ENCODE results near the gene NLGN1.
"Not testable (repeated sequence)": the region's sequence is repeated elsewhere in the genome, so short reads cannot be mapped to it uniquely, and the experiment has no call there.

Gene NLGN1

DNA sequence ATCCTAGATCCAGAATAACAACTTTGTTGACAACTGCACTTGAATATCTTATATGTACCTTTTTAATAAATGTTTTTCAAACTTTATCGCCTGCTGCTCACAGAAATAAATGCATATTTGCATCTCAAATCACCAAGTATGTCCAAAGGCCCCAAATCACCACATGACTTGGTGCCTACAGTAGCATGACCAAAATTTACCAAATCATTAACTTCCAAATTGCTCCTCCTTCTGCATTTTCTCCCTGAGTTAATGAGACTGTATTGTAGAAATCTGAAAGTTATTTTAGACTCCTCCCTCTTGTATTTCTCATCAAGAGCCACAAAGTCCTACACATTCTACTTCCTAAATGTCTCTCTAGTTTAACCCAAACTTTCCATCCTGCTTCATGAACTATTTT, 826.1 kb downstream of the NLGN1 start:
- DNase-seq (ENCODE audit: low read depth): no peak

DNA sequence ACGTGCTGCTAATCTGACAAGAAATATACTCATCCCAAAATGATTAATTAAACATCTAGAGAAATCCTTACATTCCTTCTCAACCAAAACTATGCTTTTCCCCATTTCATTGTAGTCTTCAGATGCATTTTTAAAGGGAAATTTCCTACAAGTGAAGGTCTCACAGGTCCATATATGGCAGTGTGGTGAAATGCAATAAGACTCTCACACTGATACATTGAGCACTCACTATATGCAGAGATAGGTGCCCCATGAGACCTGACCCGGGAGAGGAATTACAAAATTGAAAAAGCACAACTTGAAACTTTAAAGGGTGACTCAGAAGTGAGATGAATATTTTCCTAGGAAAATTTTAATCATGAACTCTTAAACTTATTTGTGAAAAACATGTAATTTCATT, 832.4 kb downstream of the NLGN1 start:
- peak; percentile 11 for DNase-seq (ENCODE audit: low read depth)

DNA sequence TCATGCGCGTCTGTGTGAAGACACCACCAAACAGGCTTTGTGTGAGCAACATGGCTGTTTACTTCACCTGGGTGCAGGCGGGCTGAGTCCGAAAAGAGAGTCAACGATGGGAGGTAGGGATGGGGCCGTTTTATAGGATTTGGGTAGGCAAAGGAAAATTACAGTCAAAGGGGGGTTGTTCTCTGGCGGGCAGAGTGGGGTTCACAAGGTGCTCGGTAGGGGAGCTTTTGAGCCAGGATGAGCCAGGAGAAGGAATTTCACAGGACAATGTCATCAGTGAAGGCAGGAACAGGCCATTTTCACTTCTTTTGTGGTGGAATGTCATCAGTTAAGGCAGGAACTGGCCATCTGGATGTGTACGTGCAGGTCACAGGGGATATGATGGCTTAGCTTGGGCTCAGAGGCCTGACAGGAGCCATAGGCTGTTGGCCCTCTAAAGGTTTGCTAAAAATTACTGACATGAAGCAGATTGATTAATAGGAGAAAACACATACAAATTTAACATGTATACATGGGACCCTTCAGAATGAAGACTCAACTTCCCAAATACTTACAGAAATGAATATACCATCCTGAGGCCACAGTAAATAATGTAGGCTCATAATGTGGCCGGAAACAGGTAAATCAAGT, 834.6 kb downstream of the NLGN1 start:
- DNase-seq (ENCODE audit: low read depth): not testable (repeated sequence)

GRCh38 chr3:174232658-174233429, 835.3 kb downstream of the NLGN1 start:
- no peak for DNase-seq (ENCODE audit: low read depth)

DNA sequence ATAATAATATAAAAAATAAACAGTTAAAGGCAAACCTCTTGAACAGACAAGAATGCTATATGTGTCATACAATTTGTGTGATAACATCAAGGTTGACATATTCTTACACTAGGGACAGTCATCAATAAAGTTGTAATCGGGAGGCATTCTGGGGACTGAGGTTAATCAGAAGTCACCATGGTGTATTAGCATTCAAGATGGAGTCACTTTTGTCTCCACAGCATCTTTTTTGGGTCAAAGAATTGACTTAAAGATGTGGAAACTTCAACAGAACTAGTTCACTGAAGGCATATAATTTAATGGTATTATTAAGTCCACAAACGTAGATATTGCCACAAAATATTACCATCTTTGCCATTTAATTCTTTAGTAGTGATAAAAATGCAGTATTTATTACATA, 836.0 kb downstream of the NLGN1 start:
- no peak for DNase-seq (ENCODE audit: low read depth)

DNA sequence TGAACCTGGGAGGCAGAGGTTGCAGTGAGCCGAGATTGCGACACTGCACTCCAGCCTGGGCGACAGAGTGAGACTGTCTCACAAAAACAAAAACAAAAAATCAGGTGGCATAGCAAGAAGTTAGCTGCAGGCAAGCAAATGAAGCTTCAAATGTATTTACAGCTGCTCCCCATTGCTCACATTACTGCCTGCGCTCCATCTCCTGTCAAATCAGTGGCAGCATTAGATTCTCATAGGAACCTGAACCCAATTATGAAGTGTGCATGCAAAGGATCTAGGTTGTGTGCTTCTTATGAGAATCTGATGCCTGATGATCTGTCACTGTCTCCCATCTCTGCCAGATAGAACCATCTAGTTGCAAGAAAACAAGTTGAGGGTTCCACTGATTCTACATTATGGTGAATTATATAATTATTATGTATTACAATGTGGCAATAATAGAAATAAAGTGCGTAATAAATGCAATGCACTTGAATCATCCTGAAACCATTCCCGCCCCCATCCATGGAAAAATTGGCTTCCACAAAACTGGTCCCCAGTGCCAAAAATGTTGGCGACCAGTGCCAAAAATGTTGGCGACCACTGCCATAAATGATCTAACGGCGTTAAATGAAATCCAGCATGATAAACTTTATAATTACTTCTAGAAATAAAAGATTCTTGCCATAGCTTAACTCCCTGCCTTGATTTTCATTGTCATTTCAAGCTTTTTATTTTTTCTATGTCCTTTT, 844.9 kb downstream of the NLGN1 start:
- DNase-seq (ENCODE audit: low read depth): no peak

DNA sequence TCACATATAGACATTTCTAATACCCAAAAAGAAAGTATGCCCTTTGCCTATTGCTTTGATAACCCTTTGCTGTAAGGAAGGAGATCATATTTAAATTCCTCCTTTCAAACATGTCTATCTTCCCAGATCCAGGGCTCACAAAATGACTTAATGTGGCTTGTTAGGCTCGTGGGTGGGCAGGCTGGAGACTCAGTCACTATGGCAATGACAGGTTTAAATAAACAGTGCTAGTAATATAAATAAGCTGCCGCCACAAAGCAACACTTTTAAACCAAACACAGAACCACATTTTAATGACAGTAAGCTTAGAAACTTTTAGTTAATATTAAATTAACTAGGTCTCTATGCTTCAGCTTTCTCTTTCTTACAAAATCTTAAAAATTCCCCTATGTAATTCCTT, 845.6 kb downstream of the NLGN1 start:
- no peak for DNase-seq (ENCODE audit: low read depth)

DNA sequence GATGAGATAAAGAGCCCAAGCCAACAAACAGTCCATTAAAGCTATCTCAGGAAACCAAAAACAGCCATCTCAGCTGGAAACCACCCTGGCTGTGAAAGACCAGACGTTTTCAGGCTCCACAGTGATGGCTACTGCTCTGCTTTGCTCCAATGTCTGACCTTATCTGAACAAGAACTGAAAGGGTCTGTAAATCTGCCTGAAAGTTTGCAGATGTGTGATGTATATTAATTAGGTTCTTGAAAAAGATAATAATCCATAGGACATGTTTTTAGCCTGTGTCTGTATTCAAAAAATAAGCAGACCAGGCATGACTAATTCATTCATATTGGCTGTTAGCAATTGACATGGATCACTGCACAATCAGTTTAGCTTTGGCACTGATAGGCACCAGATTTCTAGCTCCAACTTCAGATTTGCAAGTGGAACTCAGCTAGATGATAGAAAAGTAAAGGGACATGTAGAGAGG, 850.2 kb downstream of the NLGN1 start:
- no peak for DNase-seq (ENCODE audit: low read depth)

- DNase-seq (ENCODE audit: low read depth): no peak
Measured at GRCh38 chr3:174251681-174252080, 854.1 kb downstream of the NLGN1 start.

GRCh38 chr3:174253196-174253823, 855.8 kb downstream of the NLGN1 start:
- no peak for DNase-seq (ENCODE audit: low read depth)

- DNase-seq (ENCODE audit: low read depth): no peak
Measured at GRCh38 chr3:174253940-174254339, 856.4 kb downstream of the NLGN1 start.

DNA sequence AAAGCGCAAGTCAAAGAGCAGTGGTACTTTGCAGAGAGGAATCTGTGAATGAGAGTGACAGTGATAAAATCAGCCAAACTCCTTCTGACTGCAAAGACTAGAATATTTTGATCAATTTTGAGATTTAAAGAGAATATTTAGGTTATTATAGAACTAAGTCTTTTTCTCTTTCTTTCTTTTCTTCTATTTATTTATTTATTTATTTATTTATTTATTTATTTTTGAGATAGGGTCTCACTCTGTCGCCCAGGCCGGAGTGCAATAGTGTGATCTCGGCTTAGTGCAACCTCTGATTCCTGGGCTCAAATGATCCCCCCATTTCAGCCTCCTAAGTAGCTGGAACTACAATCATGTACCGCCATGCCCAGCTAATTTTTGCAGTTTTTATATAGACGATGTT, 857.9 kb downstream of the NLGN1 start:
- no peak for DNase-seq (ENCODE audit: low read depth)

GRCh38 chr3:174266476-174266875, 868.9 kb downstream of the NLGN1 start:
- no peak for DNase-seq (ENCODE audit: low read depth)

GRCh38 chr3:174268061-174268460, 870.5 kb downstream of the NLGN1 start:
- DNase-seq (ENCODE audit: low read depth): no peak

DNA sequence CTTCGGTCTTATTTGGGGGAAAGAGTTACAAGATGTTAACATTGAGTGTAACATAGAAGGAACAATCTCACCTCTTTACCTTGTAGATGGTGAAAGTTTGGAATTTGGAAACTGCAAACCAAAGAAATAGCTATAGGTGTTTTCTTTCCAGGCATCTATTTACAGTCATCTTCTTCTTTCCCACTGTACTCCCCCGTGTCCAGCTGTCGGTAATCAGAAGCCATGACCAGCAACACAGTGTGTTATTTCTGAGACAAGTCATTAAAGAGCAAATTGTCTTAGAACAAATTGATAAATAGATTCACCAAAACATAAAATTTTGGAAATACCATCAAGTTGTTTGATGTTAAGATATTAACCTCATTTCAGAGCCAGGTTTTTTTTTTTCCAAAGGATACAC, 871.0 kb downstream of the NLGN1 start:
- DNase-seq (ENCODE audit: low read depth): no peak

DNA sequence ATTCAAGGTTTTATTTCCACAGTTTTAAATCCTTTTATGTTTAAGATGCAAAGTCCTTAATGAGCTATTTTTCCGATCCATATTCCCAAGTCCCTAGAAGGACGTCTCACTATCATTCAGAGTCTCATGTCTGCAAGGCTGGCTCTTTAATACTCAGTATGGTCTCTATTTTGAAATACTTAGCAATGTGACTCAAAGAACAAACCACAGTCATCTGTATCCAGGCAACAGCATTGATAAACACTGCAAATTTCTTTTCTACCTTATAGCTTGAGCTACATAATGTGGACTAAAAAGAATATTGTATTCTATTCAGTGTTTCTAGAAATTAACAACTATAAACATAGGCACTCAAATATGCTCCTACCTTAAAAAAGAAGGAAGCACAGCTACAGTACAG, 873.3 kb downstream of the NLGN1 start:
- DNase-seq (ENCODE audit: low read depth): peak; percentile 76

- no peak for DNase-seq (ENCODE audit: low read depth)
Measured at GRCh38 chr3:174275336-174275735, 877.8 kb downstream of the NLGN1 start.

DNA sequence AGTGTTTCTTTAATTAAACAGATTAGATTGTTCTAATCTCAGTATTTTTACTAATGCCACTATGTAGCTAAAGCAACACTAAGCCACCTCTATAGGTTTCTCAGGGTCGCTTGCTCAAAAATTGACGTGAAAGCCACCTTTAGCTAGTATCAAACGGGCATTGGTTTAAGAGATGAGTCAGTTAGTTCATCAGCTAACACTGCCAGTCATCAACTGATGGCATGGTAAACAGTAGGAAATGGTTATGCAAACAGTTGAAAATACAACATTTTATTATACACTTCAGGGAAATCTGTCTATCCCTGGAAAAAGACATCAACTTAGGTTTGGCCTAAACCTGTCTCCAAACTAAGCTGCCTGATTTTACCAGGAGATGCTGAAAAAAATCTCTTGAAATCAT, 879.3 kb downstream of the NLGN1 start:
- DNase-seq (ENCODE audit: low read depth): no peak

DNA sequence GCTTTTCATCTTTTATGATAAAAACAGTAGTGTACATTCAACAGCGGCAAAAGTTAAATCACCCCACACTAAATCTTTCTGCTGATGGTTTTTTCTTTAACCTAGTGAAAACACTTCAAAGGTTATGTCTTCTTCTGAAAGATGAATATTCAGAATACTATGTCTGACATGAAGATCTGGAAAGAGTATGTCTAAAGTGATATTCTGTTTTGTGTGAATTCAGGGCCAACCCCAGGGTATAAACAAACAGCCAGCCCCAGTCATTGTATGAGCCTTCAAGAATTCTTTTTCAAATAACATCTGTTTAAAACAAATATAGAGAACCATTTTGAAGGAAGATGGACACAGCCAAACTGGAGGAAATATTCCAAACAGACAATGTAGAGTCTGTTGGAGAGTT, 880.5 kb downstream of the NLGN1 start:
- no peak for DNase-seq (ENCODE audit: low read depth)

GRCh38 chr3:174280186-174280585, 882.6 kb downstream of the NLGN1 start:
- no peak for DNase-seq (ENCODE audit: low read depth)

- no peak for DNase-seq (ENCODE audit: low read depth)
Measured at GRCh38 chr3:174285242-174285864, 887.8 kb downstream of the NLGN1 start.

- no peak for DNase-seq (ENCODE audit: low read depth)
Measured at GRCh38 chr3:174287705-174288104, 890.2 kb downstream of the NLGN1 start.
